Activated CD4-positive, alpha-beta memory T cell treated with anti-CD3 and anti-CD28 coated beads for 36 hours (primary cell): ENCODE results near the gene IRF1. TPM values are rescaled to one million over a fixed set of nuclear protein-coding genes. Genes with fewer than 3 reads are reported as not detected.

Experiments used
- CTCF ChIA-PET: fragments of 350-600 bp; sonication (Branson Sonifier 250); formaldehyde crosslinking; loops from one replicate; lab custom pipeline; 2021; ENCODE audit warnings: antibody characterized with exemption, inconsistent platforms; lab: Charles Lee
- POLR2A ChIA-PET: fragments of 350-600 bp; sonication (Branson Sonifier 250); formaldehyde crosslinking; loops from one replicate; lab custom pipeline; 2021; ENCODE audit warnings: antibody characterized with exemption; lab: Charles Lee
- DNase-seq: peaks from one replicate; pipeline ENCODE4 v3.0.0-alpha.2; 2020
- H3K27ac Mint-ChIP-seq: one replicate; pipeline ENCODE4 v1.8.0; 2021; ENCODE audit warnings: mixed read lengths
- H3K27me3 Mint-ChIP-seq: one replicate; pipeline ENCODE4 v1.8.0; 2021; ENCODE audit warnings: mixed read lengths
- H3K36me3 Mint-ChIP-seq: one replicate; pipeline ENCODE4 v1.8.0; 2021; ENCODE audit warnings: mixed read lengths
- H3K4me1 Mint-ChIP-seq: one replicate; pipeline ENCODE4 v1.8.0; 2021; ENCODE audit warnings: low read depth, mixed read lengths
- H3K4me3 Mint-ChIP-seq: one replicate; pipeline ENCODE4 v1.8.0; 2021; ENCODE audit warnings: mild to moderate bottlenecking, mixed read lengths
- H3K9me3 Mint-ChIP-seq: one replicate; pipeline ENCODE4 v1.8.0; 2021; ENCODE audit warnings: mixed read lengths
- intact Hi-C: fragments of 100-400 bp; cut with micrococcal nuclease; formaldehyde crosslinking; loops from one replicate; pipeline ENCODE4 v1.15.1; 2023
- total RNA-seq, 2 experiments: library from RNA; stranded (reverse); gene quantifications; one replicate each; pipeline ENCODE4 v1.2.3, GENCODE V29; 2021

IRF1 gene
- total RNA-seq, 2 experiments from 2014 or later, result 104 to 106 TPM

DNA sequence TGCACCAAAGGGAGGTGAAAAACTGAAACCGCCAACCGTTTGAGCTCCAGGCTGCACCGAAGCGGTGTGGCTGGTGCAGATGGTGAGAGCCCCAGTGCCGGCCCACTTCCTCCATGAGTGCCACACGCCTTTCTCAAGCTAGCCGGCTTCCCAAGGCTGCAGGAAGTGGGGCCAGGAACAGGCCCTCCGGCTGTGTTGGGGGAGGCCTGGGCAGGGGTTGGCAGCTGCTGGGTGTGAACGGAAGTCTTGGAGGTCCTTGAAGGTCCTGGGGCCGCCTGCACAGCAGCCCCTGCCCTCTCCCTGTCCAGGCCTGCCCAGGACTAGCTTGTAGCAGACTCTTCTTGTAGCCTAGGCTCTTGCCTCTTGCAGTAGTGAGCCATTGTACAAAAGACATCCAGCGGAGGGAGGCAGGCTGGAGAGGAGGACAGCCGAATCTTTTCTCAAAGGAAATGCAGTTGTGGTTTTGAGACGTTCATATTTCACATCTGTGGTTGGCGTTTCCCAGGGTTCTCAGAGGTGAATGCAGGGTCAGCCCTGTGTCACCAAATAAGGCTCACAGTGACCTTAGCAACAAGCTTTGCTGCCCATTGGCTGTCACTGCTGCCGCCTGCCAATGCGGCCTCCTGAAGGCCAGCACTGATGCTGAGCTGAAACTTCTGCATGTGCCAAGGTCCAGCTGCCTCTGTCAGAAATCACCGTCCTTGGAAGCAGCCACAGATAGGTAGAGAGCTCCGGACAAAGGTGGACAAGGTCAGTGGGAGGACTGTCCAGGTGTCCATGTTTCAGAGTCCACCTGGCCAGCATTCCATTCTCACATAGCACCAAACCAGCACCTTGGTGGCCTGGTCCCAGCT, 23.9 kb downstream of the IRF1 start:
- Mint-ChIP-seq H3K27ac (peak overlapping the region; percentile 75), H3K4me1 (peaks cover 86% of the 10 kb centered on the region), H3K4me3 (peak overlapping the region; percentile 68), H3K27me3 (no peaks in the 10 kb centered on the region), H3K36me3 (peaks cover 2% of the 10 kb centered on the region), H3K9me3 (no peaks in the 10 kb centered on the region)
- DNase-seq, result peak; percentile 85
- CTCF ChIA-PET, result interaction anchor here (0.7 to 5.0 kb wide), 16 partner anchors 10 to 271 kb away, joined by 3 to 53 read pairs (median 9); partner anchors contain the start of genes IRF1 and KIF3A
- POLR2A ChIA-PET, result interaction anchor here (0.7 to 5.1 kb wide), 20 partner anchors 8 to 173 kb away, joined by 3 to 94 read pairs (median 8); partner anchors contain the start of genes IRF1 and SLC22A4
- intact Hi-C loops, result loop anchor here (1.0 kb wide), 4 partner anchors 8 to 41 kb away; no protein-coding TSS in a partner anchor

DNA sequence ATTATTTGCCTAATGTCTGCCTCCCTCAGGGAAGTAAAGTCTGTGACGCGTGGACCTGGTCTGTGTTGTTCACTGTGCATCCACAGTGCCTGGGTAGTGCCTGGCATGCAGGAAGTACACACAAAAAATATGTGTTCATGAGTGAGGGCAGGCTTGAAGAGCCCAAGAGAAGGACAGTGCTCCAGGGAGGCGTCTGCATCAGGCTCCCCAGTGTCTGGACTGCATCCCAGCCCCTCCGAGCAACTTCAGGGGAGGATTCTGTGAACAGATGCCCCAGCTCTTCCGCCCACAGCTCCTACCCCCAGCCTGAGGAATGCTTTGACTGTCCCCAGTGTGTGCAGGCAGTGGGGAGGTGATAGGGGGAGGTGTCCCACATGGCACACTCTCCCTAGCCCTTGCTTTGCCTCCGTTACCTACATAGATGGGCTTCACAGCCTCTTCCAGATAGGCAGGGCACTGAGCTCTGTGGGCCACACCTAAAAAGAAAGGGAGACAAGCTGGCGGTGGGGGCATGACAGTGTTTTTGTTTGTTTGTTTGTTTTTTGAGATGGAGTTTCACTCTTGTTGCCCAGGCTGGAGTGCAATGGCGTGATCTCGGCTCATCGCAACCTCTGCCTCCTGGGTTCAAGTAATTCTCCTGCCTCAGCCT, 25.4 kb downstream of the IRF1 start:
- intact Hi-C loops, result no loop called here
- ChIA-PET POLR2A (interaction anchor here (1.1 to 5.1 kb wide), 12 partner anchors 14 to 73 kb away, joined by 4 to 94 read pairs (median 14); partner anchors contain the start of gene IRF1), CTCF (interaction anchor here (0.6 to 5.0 kb wide), 11 partner anchors 15 to 78 kb away, joined by 3 to 53 read pairs (median 11); no protein-coding TSS in a partner anchor)
- peak overlapping the region; percentile 75 for H3K27ac Mint-ChIP-seq
- no peaks in the 10 kb centered on the region for H3K27me3 Mint-ChIP-seq
- peak; percentile 33 for DNase-seq
- H3K4me1 Mint-ChIP-seq, result peaks cover 83% of the 10 kb centered on the region
- peak overlapping the region; percentile 68 for H3K4me3 Mint-ChIP-seq
- no peaks in the 10 kb centered on the region for H3K9me3 Mint-ChIP-seq
- H3K36me3 Mint-ChIP-seq, result peaks cover 10% of the 10 kb centered on the region

DNA sequence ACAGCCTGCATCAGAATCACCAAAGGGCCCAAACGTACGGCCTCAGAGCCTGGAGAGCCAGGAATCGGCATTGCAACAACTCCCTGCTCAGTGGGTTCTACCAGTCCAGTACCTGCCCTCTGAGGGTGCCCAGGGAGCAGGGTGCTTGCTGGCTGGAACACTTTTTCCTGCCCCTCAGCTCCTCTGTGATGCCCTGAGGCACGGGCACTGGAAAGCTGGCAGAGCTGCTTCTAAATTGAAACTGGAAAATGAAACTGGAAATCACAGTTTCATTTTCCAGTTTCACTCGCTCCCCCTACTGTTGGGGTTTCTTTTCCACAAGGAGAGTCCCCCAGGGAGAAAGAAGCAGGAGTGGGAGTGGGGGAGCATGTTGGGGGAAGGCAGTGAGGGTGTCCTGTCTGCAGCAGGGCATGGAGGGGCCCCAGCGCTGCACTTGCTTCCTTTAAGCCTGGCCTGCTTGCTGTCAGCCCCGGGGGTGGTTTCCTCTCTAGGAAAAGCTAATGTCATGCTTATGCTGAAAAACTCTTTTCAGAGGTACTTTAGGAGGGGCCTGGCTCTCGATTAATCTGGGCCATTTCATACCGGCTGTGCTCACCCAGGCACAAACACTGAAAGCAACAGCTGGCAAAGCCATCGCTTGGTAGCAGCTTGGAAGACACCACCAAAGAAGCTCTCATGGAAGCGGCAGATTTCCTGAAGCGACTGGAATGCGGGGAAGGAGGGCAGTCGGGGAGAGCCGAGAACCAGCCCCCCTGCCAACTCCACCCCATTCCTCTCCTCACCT, 26.2 kb downstream of the IRF1 start:
- H3K27me3 Mint-ChIP-seq, result no peaks in the 10 kb centered on the region
- H3K4me3 Mint-ChIP-seq, result peak overlapping the region; percentile 36
- intact Hi-C loops, result no loop called here
- H3K4me1 Mint-ChIP-seq, result peaks cover 83% of the 10 kb centered on the region
- H3K9me3 Mint-ChIP-seq, result no peaks in the 10 kb centered on the region
- peaks cover 13% of the 10 kb centered on the region for H3K36me3 Mint-ChIP-seq
- peak; percentile 67 for DNase-seq
- CTCF ChIA-PET, result interaction anchor here (0.6 to 5.0 kb wide), 13 partner anchors 9 to 77 kb away, joined by 3 to 53 read pairs (median 8); no protein-coding TSS in a partner anchor
- POLR2A ChIA-PET, result interaction anchor here (0.8 to 5.1 kb wide), 11 partner anchors 9 to 283 kb away, joined by 3 to 94 read pairs (median 13); partner anchors contain the start of genes CCNI2 and IRF1
- peak overlapping the region; percentile 75 for H3K27ac Mint-ChIP-seq

DNA sequence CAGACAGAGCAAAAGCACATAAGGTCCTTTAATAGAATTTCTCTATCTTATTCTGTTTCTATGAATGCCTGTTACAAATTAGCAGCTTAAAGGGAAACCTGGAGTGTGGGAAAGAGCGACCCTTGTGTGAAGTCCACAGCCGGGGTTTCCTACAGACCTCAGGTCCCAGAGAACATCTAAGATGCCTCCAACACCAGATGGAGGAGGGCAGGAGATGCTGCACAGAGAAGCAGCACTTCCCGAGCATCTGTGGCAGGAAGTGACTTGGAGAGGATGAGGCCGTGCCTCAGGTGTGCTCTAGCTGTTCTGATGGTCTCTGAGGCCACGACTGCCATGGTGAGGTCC, 26.8 kb downstream of the IRF1 start:
- Mint-ChIP-seq H3K9me3 (no peaks in the 10 kb centered on the region), H3K36me3 (peaks cover 13% of the 10 kb centered on the region), H3K4me1 (peaks cover 83% of the 10 kb centered on the region), H3K27ac (peak overlapping the region; percentile 75), H3K4me3 (peak overlapping the region; percentile 36), H3K27me3 (no peaks in the 10 kb centered on the region)
- intact Hi-C loops, result no loop called here
- no peak for DNase-seq
- ChIA-PET CTCF (interaction anchor here (0.7 to 5.0 kb wide), 12 partner anchors 9 to 77 kb away, joined by 3 to 53 read pairs (median 10); no protein-coding TSS in a partner anchor), POLR2A (interaction anchor here (0.8 to 5.1 kb wide), 8 partner anchors 10 to 283 kb away, joined by 3 to 94 read pairs (median 11); partner anchors contain the start of genes CCNI2 and IRF1)

DNA sequence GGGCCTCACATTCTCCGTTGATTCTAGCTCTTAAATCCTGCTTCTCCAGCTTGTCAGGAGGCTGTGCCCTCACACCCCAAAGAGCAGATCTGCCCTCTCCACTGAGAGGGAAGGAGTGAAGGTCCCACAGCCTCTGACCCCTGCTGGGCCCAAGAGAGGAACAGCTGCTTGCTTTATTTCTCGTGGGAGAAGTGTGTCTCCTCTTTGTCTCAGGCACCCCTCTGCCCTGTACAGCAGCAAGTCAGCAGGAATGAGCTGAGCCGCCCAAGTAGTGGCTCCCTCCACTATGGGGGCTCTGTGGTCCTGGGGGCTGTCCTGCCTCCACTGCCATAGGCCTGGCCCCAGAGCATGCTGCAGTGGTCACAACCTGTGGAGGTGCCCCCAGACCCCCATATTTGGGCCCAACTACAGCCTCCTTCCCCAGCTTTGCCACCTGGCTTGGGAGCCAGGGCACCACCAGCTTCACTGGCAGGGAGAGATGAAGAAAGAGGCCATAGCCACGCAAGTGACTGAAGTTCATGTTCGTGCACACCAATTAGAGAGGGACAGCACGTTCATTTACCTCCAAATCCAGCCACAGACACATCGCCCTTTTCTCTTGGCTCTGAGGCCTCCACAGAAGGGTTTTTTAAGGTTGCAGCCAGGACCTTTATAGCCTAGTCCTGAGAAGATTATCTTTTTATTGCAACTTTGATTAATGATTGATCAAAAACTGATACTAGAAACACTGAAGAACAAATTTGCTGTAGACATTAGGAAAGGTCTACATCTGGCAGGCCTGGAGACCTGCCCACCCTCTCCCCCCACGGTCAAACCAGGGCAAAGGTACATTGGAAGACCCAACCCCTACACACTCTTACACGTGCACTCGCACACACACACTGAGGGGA, 27.5 kb downstream of the IRF1 start:
- Mint-ChIP-seq H3K27me3 (no peaks in the 10 kb centered on the region), H3K36me3 (peaks cover 14% of the 10 kb centered on the region), H3K9me3 (no peaks in the 10 kb centered on the region), H3K4me1 (peaks cover 86% of the 10 kb centered on the region), H3K27ac (peak overlapping the region; percentile 75), H3K4me3 (no peak overlapping the region)
- peak; percentile 7 for DNase-seq
- intact Hi-C loops, result no loop called here
- ChIA-PET POLR2A (interaction anchor here (0.8 to 5.1 kb wide), 5 partner anchors 10 to 37 kb away, joined by 3 to 94 read pairs (median 18); partner anchors contain the start of gene IRF1), CTCF (interaction anchor here (0.9 to 5.0 kb wide), 5 partner anchors 17 to 43 kb away, joined by 3 to 46 read pairs (median 31); no protein-coding TSS in a partner anchor)

DNA sequence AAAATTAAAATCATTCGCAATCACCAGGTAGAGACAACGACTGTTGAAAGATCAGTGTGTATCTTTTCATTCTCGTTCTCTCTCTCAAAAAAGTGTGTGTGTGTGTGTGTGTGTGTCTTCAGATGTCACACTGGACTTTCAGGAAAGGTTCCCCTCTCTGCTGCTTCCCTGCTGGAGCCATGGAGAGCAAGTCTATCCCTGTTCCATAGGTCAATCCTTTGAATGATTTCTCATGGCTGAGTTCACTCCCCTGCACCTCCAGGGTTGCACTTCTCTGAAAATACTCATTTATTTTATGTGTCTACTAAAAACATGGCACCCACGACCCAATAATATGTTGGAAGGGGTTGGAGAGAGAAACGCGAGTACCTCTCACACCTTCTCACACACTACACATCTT, 28.2 kb downstream of the IRF1 start:
- Mint-ChIP-seq H3K27me3 (no peaks in the 10 kb centered on the region), H3K4me3 (no peak overlapping the region), H3K36me3 (peaks cover 16% of the 10 kb centered on the region), H3K4me1 (peaks cover 87% of the 10 kb centered on the region), H3K27ac (no peak overlapping the region), H3K9me3 (no peaks in the 10 kb centered on the region)
- ChIA-PET POLR2A (interaction anchor here (5.1 kb wide), 1 partner anchor 34 kb away, joined by 42 read pairs; no protein-coding TSS in a partner anchor), CTCF (no interaction called here)
- no peak for DNase-seq
- intact Hi-C loops, result no loop called here

DNA sequence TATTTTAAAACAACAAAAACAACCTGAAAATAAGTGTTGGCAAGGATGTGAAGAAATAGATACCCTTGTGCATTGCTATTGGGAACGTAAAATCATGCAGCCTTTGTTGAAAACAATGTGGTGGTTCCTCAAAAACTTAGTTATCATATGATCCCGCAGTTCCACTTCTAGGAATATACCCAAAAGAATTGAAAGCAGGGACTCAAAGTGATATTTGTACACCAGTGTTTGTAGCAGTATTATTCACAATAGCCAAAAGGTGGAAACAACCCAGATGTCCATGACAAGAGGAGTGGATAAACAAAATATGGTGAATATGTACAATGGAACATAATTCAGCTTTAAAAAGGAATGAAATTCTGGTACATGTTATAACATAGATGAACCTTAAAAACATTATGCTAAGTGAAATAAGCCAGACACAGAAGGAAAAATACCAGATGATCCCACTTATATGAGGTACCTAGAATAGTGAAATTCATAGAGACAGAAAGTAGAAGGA, 29.0 kb downstream of the IRF1 start:
- H3K4me1 Mint-ChIP-seq, result peaks cover 87% of the 10 kb centered on the region
- intact Hi-C loops, result no loop called here
- H3K27me3 Mint-ChIP-seq, result no peaks in the 10 kb centered on the region
- no peak overlapping the region for H3K27ac Mint-ChIP-seq
- ChIA-PET POLR2A (no interaction called here), CTCF (no interaction called here)
- no peaks in the 10 kb centered on the region for H3K9me3 Mint-ChIP-seq
- no peak overlapping the region for H3K4me3 Mint-ChIP-seq
- DNase-seq, result no peak
- H3K36me3 Mint-ChIP-seq, result peaks cover 16% of the 10 kb centered on the region

DNA sequence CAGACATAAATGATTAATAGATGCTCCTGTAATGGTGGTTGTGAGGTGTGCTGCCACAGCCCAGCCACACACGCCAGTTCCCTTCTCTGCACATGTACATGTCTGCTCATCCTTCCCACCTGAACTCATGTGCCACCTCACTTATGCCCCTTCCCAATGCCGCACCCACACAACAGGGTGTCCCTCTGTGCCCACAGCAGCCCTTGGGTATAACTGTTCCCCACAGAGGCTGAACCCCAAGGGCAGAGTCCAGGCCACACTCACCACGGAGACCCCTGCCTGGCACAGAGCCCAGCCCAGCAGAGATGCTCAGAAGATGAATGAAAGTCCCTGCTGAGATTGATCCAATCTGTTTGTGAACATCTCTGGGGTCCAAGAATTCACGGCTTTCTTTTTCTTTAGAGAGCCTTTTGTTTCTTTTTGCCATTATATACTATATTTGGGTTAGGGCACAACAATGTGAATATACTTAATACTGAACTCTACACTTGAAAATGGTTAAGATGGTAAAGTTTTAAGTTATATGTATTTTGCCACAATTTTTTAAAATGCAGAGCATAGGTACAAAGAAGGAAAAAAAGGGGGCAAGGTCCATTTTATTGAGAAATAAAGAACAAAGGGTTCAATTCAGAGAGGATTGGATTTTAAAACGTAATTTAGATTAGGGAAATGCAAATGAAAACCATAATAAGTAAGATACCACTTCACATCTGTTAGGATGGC, 29.6 kb downstream of the IRF1 start:
- Mint-ChIP-seq H3K9me3 (no peaks in the 10 kb centered on the region), H3K4me3 (no peak overlapping the region), H3K4me1 (peaks cover 87% of the 10 kb centered on the region), H3K27ac (peak overlapping the region; percentile 67), H3K27me3 (no peaks in the 10 kb centered on the region), H3K36me3 (peaks cover 16% of the 10 kb centered on the region)
- POLR2A ChIA-PET, result no interaction called here
- intact Hi-C loops, result no loop called here
- DNase-seq, result peak; percentile 7
- CTCF ChIA-PET, result no interaction called here

DNA sequence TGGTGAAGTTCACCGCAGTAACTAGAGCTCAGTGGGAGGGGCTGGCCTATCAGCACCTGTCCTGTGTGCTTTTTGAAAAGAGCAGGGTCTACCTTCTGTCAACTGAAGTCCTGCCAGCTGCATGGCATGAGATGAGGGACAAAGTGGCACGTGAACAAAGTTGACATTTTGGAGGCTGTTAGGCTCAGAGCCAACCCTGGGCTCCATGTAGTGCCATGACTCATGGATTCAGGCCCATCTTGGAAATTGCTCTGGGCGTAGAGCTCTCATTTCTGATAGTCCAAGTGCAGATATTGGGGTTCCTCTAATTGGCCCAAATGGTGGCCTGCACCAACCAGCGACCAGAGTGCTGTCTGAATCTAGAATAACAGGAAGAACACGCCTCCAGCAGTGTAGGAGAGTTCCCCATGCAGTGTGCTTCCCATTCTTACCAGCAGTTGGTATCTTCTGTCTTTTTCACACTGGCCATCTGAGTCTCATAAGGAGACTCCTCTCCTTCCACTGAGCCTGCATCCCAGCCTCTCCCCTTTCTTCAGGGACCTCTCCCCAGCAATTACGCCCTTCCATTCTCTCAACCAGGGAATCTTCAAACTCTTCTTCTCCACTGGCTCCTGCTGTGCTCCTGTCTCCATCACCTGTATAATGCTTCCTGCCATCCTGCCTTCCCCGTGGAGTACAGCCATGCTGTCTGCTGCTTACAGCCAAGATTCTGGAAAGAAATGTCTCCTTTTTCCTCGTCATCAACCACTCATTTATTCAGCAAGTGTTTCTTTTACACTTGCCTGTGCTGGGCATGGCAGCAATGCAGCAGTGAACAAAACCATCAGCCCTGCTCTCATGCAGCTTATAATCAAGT, 30.4 kb downstream of the IRF1 start:
- ChIA-PET CTCF (interaction anchor here (0.9 to 3.9 kb wide), 2 partner anchors 10 to 33 kb away, joined by 3 to 32 read pairs; no protein-coding TSS in a partner anchor), POLR2A (interaction anchor here (2.7 to 6.0 kb wide), 4 partner anchors 21 to 49 kb away, joined by 7 to 102 read pairs (median 70); partner anchors contain the start of gene IRF1)
- Mint-ChIP-seq H3K27me3 (no peaks in the 10 kb centered on the region), H3K27ac (peak overlapping the region; percentile 67), H3K4me3 (no peak overlapping the region), H3K9me3 (no peaks in the 10 kb centered on the region), H3K4me1 (peaks cover 87% of the 10 kb centered on the region), H3K36me3 (peaks cover 16% of the 10 kb centered on the region)
- intact Hi-C loops, result loop anchor here (2.0 kb wide), 1 partner anchor 13 kb away; no protein-coding TSS in a partner anchor
- peak; percentile 9 for DNase-seq
